Measurements from ENCODE around the gene BFSP1.

BFSP1 gene

GRCh38 chr20:17465236-17465635, 65.9 kb downstream of the BFSP1 start:
- TF ChIP-seq GATA2 (IDR thresholded peaks at IDR 0.05; ENCODE audit: low read depth, low read length) (no peak), GATA3 (IDR thresholded peaks at IDR 0.05; ENCODE audit: low read depth, low read length) (no peak)

- TF ChIP-seq GATA3 (IDR thresholded peaks at IDR 0.05; ENCODE audit: low read depth, low read length) (no peak), GATA2 (IDR thresholded peaks at IDR 0.05; ENCODE audit: low read depth, low read length) (no peak)
Measured at GRCh38 chr20:17463711-17464110, 67.5 kb downstream of the BFSP1 start.

- no peak for TF ChIP-seq GATA3 (IDR thresholded peaks at IDR 0.05; ENCODE audit: low read depth, low read length)
- TF ChIP-seq GATA2 (IDR thresholded peaks at IDR 0.05; ENCODE audit: low read depth, low read length): no peak
Measured at GRCh38 chr20:17461941-17462340, 69.2 kb downstream of the BFSP1 start.

- no peak for TF ChIP-seq GATA2 (IDR thresholded peaks at IDR 0.05; ENCODE audit: low read depth, low read length)
- no peak for TF ChIP-seq GATA3 (IDR thresholded peaks at IDR 0.05; ENCODE audit: low read depth, low read length)
Measured at GRCh38 chr20:17460119-17460518, 71.1 kb downstream of the BFSP1 start.

- TF ChIP-seq GATA2 (IDR thresholded peaks at IDR 0.05; ENCODE audit: low read depth, low read length): no peak
- no peak for TF ChIP-seq GATA3 (IDR thresholded peaks at IDR 0.05; ENCODE audit: low read depth, low read length)
Measured at GRCh38 chr20:17457588-17458190, 73.5 kb downstream of the BFSP1 start.

- TF ChIP-seq GATA2 (IDR thresholded peaks at IDR 0.05; ENCODE audit: low read depth, low read length) (no peak), GATA3 (IDR thresholded peaks at IDR 0.05; ENCODE audit: low read depth, low read length) (no peak)
Measured at GRCh38 chr20:17457079-17457478, 74.1 kb downstream of the BFSP1 start.

- TF ChIP-seq GATA2 (IDR thresholded peaks at IDR 0.05; ENCODE audit: low read depth, low read length) (no peak), GATA3 (IDR thresholded peaks at IDR 0.05; ENCODE audit: low read depth, low read length) (no peak)
Measured at GRCh38 chr20:17456279-17456678, 74.9 kb downstream of the BFSP1 start.

GRCh38 chr20:17453592-17453991, 77.6 kb downstream of the BFSP1 start:
- TF ChIP-seq GATA3 (IDR thresholded peaks at IDR 0.05; ENCODE audit: low read depth, low read length): no peak
- TF ChIP-seq GATA2 (IDR thresholded peaks at IDR 0.05; ENCODE audit: low read depth, low read length): no peak

GRCh38 chr20:17452441-17452840, 78.7 kb downstream of the BFSP1 start:
- TF ChIP-seq GATA2 (IDR thresholded peaks at IDR 0.05; ENCODE audit: low read depth, low read length) (no peak), GATA3 (IDR thresholded peaks at IDR 0.05; ENCODE audit: low read depth, low read length) (no peak)

- TF ChIP-seq GATA3 (IDR thresholded peaks at IDR 0.05; ENCODE audit: low read depth, low read length) (no peak), GATA2 (IDR thresholded peaks at IDR 0.05; ENCODE audit: low read depth, low read length) (no peak)
Measured at GRCh38 chr20:17449031-17449430, 82.1 kb downstream of the BFSP1 start.

- TF ChIP-seq GATA3 (IDR thresholded peaks at IDR 0.05; ENCODE audit: low read depth, low read length): no peak
- no peak for TF ChIP-seq GATA2 (IDR thresholded peaks at IDR 0.05; ENCODE audit: low read depth, low read length)
Measured at GRCh38 chr20:17448071-17448470, 83.1 kb downstream of the BFSP1 start.

- TF ChIP-seq GATA3 (IDR thresholded peaks at IDR 0.05; ENCODE audit: low read depth, low read length) (no peak), GATA2 (IDR thresholded peaks at IDR 0.05; ENCODE audit: low read depth, low read length) (no peak)
Measured at GRCh38 chr20:17446171-17446570, 85.0 kb downstream of the BFSP1 start.

GRCh38 chr20:17445543-17445942, 85.6 kb downstream of the BFSP1 start:
- TF ChIP-seq GATA2 (IDR thresholded peaks at IDR 0.05; ENCODE audit: low read depth, low read length): no peak
- TF ChIP-seq GATA3 (IDR thresholded peaks at IDR 0.05; ENCODE audit: low read depth, low read length): no peak

- no peak for TF ChIP-seq GATA2 (IDR thresholded peaks at IDR 0.05; ENCODE audit: low read depth, low read length)
- TF ChIP-seq GATA3 (IDR thresholded peaks at IDR 0.05; ENCODE audit: low read depth, low read length): no peak
Measured at GRCh38 chr20:17444091-17444490, 87.1 kb downstream of the BFSP1 start.

Measured in SH-SY5Y (cell line).